Measurements from ENCODE around the gene RASAL3.

RASAL3 gene

GRCh38 chr19:15428956-15429824 is 35.2 kb downstream of the RASAL3 start:
- H3K27ac ChIP-seq = no peak overlapping the region
- TF ChIP-seq CTCF (IDR thresholded peaks at IDR 0.05) = no peak
- TF ChIP-seq ZFX (IDR thresholded peaks at IDR 0.05; ENCODE audit: borderline replicate concordance) = no peak

GRCh38 chr19:15427991-15428471 is 36.3 kb downstream of the RASAL3 start:
- TF ChIP-seq ZFX (IDR thresholded peaks at IDR 0.05; ENCODE audit: borderline replicate concordance) = no peak
- TF ChIP-seq CTCF (IDR thresholded peaks at IDR 0.05) = no peak

GRCh38 chr19:15427350-15427700 is 37.0 kb downstream of the RASAL3 start:
- no peak for TF ChIP-seq ZFX (IDR thresholded peaks at IDR 0.05; ENCODE audit: borderline replicate concordance)
- no peak for TF ChIP-seq CTCF (IDR thresholded peaks at IDR 0.05)
- H3K27ac ChIP-seq = no peak overlapping the region

More at GRCh38 chr19:15427991-15428471, 36.3 kb downstream of the RASAL3 start:
- H3K27ac ChIP-seq = no peak overlapping the region

- no peak for TF ChIP-seq ZFX (IDR thresholded peaks at IDR 0.05; ENCODE audit: borderline replicate concordance)
- no peak for TF ChIP-seq CTCF (IDR thresholded peaks at IDR 0.05)
- no peak overlapping the region for H3K27ac ChIP-seq
These were observed 37.6 kb downstream of the RASAL3 start for GRCh38 chr19:15426485-15427349.

GRCh38 chr19:15425321-15425950 is 38.9 kb downstream of the RASAL3 start:
- no peak overlapping the region for H3K27ac ChIP-seq
- TF ChIP-seq ZFX (IDR thresholded peaks at IDR 0.05; ENCODE audit: borderline replicate concordance) = no peak
- TF ChIP-seq CTCF (IDR thresholded peaks at IDR 0.05) = no peak

GRCh38 chr19:15424692-15425272 is 39.6 kb downstream of the RASAL3 start:
- H3K27ac ChIP-seq = no peak overlapping the region
- TF ChIP-seq CTCF (IDR thresholded peaks at IDR 0.05) (no peak), ZFX (IDR thresholded peaks at IDR 0.05; ENCODE audit: borderline replicate concordance) (no peak)
